K562 treated with DMSO at 1 percent for 12 hours (cell line): ENCODE results near the gene GREM2. TPM values are rescaled to one million over a fixed set of nuclear protein-coding genes. Genes with fewer than 3 reads are reported as not detected.

Experiments used
- total RNA-seq: library from RNA; unstranded; fragments of 300-600 nt; gene quantifications from 2 replicates; pipeline ENCODE4 v1.2.3, GENCODE V29; 2022; ENCODE audit not compliant: insufficient read depth

GREM2 gene
- not detected in 2 replicates for total RNA-seq

GRCh38 chr1:240611619-240612480, at the start of gene GREM2:
TSS of gene GREM2 (minus strand) at chr1:240612155. CDS start at chr1:240493475, 118,680 bp downstream.

